ENCODE results near the gene GRK7.

Gene GRK7

DNA sequence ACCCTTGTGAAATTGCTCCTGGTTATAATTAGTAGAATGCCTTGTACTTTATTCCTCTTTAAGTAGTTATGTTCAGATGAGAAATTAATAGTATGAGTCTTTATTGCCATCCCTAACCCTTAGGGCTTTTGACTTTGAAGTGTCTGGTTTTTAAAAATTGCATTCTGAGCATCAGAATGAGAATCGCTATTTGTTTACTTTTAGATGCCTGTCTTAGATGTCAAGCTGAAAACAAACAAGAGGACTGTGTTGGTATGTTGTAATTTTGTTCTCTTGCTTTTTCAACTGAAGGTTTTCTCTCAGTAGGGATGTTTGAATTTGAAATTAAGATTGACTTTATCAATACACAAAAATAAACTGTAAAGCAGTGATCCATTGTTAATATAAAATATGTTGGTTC, 19.9 kb upstream of the GRK7 start:
- Histone ChIP-seq H3K27ac (ENCODE audit: low read depth, low read length, poor library complexity, severe bottlenecking) (no peak overlapping the region), H2AFZ (ENCODE audit: low read length) (no peak overlapping the region), H3F3A (ENCODE audit: insufficient read depth, low read length) (no peaks in the 10 kb centered on the region), H3K9ac (ENCODE audit: low read length) (no peak overlapping the region), H3K27me3 (ENCODE audit: insufficient read depth, low read length) (no peaks in the 10 kb centered on the region), H3K4me3 (ENCODE audit: low read depth, low read length, poor library complexity, severe bottlenecking) (no peak overlapping the region), H3K9me3 (ENCODE audit: low read length) (no peaks in the 10 kb centered on the region), H3K4me1 (ENCODE audit: insufficient read depth, low read length, severe bottlenecking) (peaks cover 25% of the 10 kb centered on the region), H4K20me1 (ENCODE audit: insufficient read depth, low read length) (no peaks in the 10 kb centered on the region), H3K36me3 (ENCODE audit: insufficient read depth, low read length) (peaks cover 58% of the 10 kb centered on the region), H3K9me2 (ENCODE audit: low read depth, low read length) (no peaks in the 10 kb centered on the region), H3K4me2 (ENCODE audit: low read length) (no peak overlapping the region), H3K79me2 (ENCODE audit: insufficient read depth, low read length) (peaks cover 59% of the 10 kb centered on the region)
- TF ChIP-seq EZH2 (IDR thresholded peaks at IDR 0.05; ENCODE audit: borderline replicate concordance, low read length) (no peak), CTCF (IDR thresholded peaks at IDR 0.05; ENCODE audit: low read length) (no peak)

DNA sequence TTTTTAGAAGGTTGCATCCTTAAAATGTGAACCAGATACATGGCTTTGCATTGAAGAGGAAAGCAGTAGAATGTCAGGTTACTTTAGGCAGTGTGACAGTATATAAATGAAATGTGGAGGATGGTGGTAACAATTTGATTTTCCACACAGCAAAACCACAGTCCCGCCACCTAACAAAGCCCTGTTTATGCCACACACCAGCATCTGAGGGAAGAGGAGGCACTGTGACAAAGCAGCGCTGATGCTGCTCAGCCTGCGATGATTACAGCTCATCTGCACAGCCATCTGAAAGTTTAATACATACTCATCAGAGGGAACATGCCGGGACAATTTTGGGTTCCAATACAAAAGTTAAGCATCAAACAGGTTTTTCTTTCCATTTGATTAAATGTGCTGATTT, 16.2 kb upstream of the GRK7 start:
- Histone ChIP-seq H3K4me1 (ENCODE audit: insufficient read depth, low read length, severe bottlenecking) (no peaks in the 10 kb centered on the region), H3K9ac (ENCODE audit: low read length) (no peak overlapping the region), H3K27me3 (ENCODE audit: insufficient read depth, low read length) (no peaks in the 10 kb centered on the region), H3F3A (ENCODE audit: insufficient read depth, low read length) (no peaks in the 10 kb centered on the region), H3K9me2 (ENCODE audit: low read depth, low read length) (no peaks in the 10 kb centered on the region), H3K27ac (ENCODE audit: low read depth, low read length, poor library complexity, severe bottlenecking) (no peak overlapping the region), H3K36me3 (ENCODE audit: insufficient read depth, low read length) (peaks cover 50% of the 10 kb centered on the region), H3K4me2 (ENCODE audit: low read length) (no peak overlapping the region), H3K4me3 (ENCODE audit: low read depth, low read length, poor library complexity, severe bottlenecking) (no peak overlapping the region), H4K20me1 (ENCODE audit: insufficient read depth, low read length) (no peaks in the 10 kb centered on the region), H2AFZ (ENCODE audit: low read length) (no peak overlapping the region), H3K79me2 (ENCODE audit: insufficient read depth, low read length) (peaks cover 23% of the 10 kb centered on the region), H3K9me3 (ENCODE audit: low read length) (no peaks in the 10 kb centered on the region)
- TF ChIP-seq CTCF (IDR thresholded peaks at IDR 0.05; ENCODE audit: low read length) (no peak), EZH2 (IDR thresholded peaks at IDR 0.05; ENCODE audit: borderline replicate concordance, low read length) (no peak)

DNA sequence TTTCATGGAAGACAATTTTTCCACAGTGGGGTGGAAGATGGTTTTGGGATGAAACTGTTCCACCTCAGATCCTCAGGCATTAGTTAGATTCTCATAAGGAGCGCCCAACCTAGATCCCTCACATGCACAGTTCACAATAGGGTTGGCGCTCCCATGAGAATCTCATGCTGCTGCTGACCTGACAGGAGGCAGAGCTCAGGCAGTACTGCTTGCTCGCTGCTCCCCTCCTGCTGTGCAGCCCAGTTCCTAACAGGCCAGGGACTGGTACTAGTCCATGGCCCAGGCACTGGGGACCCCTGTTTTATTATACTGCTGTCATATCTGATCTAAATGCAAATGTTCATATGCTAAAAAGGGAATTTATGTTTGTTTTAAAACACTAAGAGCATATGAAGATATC, 9.8 kb upstream of the GRK7 start:
- Histone ChIP-seq H3K9me2 (ENCODE audit: low read depth, low read length) (no peaks in the 10 kb centered on the region), H3K9me3 (ENCODE audit: low read length) (no peaks in the 10 kb centered on the region), H3K4me1 (ENCODE audit: insufficient read depth, low read length, severe bottlenecking) (no peaks in the 10 kb centered on the region), H3K27me3 (ENCODE audit: insufficient read depth, low read length) (no peaks in the 10 kb centered on the region), H3K4me3 (ENCODE audit: low read depth, low read length, poor library complexity, severe bottlenecking) (no peak overlapping the region), H3K79me2 (ENCODE audit: insufficient read depth, low read length) (no peaks in the 10 kb centered on the region), H4K20me1 (ENCODE audit: insufficient read depth, low read length) (no peaks in the 10 kb centered on the region), H3K9ac (ENCODE audit: low read length) (no peak overlapping the region), H2AFZ (ENCODE audit: low read length) (no peak overlapping the region), H3K36me3 (ENCODE audit: insufficient read depth, low read length) (no peaks in the 10 kb centered on the region), H3F3A (ENCODE audit: insufficient read depth, low read length) (no peaks in the 10 kb centered on the region), H3K4me2 (ENCODE audit: low read length) (no peak overlapping the region), H3K27ac (ENCODE audit: low read depth, low read length, poor library complexity, severe bottlenecking) (no peak overlapping the region)
- TF ChIP-seq EZH2 (IDR thresholded peaks at IDR 0.05; ENCODE audit: borderline replicate concordance, low read length) (no peak), CTCF (IDR thresholded peaks at IDR 0.05; ENCODE audit: low read length) (no peak)

Measured in OCI-LY1 (cell line).